Prostate gland (tissue), 2 donors: ENCODE measurements around the gene BAG5.

ENCODE experiments used
- CTCF ChIP-seq, 4 experiments: fragments of 200-600 bp in 2 of 4; fragments of 450-650 bp in 2 of 4; sonication (generic) in 2 of 4; IDR thresholded peaks; 1 replicate in 3 of 4; 2 replicates in 1 of 4; pipeline ENCODE4 v1.5.1; 2016 to 2019; ENCODE audit warnings: antibody characterized with exemption in 4 of 4, mild to moderate bottlenecking in 2 of 4, moderate library complexity in 2 of 4
- POLR2AphosphoS5 ChIP-seq: sonication (generic); formaldehyde crosslinking; IDR thresholded peaks from one replicate; pipeline ENCODE4 v1.6.1; 2017; ENCODE audit warnings: antibody characterized with exemption

- TF ChIP-seq CTCF (IDR thresholded peaks at IDR 0.05), result no peak
- TF ChIP-seq POLR2AphosphoS5, result no peak
Measured at GRCh38 chr14:103526247-103526913, 36.1 kb downstream of the BAG5 start.
